Epithelial cell of esophagus (primary cell): ENCODE data around the gene NTNG1.

Experiments used
- DNase-seq: peaks from one replicate; pipeline ENCODE4 v3.0.0; 2010; ENCODE audit warnings: low read depth
- H3K4me3 ChIP-seq: 2 replicates; pipeline ENCODE4 v1.5.1; 2011; ENCODE audit warnings: mild to moderate bottlenecking, low read length, control low read depth
- CTCF ChIP-seq: IDR thresholded peaks from 2 replicates; pipeline ENCODE4 v1.5.1; 2011; ENCODE audit warnings: low read depth, mild to moderate bottlenecking, low read length, control low read depth, inconsistent platforms; ENCODE audit not compliant: insufficient read depth; ENCODE audit errors: missing control alignments

Gene NTNG1

GRCh38 chr1:107263291-107263915, 122.6 kb downstream of the NTNG1 start:
- H3K4me3 ChIP-seq, result no peak overlapping the region
- TF ChIP-seq CTCF, result no peak

DNA sequence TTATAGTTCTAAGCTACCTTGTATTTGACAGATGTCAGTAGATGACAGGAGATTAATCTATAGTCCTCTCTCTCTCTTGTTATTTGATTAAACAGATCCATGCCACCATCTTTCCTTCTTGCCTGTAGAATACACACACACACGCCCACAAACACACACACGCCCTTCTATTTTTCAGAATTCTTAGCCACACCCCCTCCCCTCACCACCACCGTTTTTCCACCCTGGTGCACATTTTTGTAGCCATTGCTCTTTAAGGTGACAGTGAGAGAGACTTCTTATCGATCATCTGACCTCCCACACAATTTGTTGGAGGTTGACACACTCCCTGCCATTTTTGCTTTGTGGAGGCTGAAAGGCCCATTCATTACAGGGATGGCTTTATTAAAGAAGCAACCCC, 123.2 kb downstream of the NTNG1 start:
- DNase-seq, result no peak
- H3K4me3 ChIP-seq, result no peak overlapping the region
- no peak for TF ChIP-seq CTCF

More at GRCh38 chr1:107263291-107263915, 122.6 kb downstream of the NTNG1 start:
- no peak for DNase-seq

DNA sequence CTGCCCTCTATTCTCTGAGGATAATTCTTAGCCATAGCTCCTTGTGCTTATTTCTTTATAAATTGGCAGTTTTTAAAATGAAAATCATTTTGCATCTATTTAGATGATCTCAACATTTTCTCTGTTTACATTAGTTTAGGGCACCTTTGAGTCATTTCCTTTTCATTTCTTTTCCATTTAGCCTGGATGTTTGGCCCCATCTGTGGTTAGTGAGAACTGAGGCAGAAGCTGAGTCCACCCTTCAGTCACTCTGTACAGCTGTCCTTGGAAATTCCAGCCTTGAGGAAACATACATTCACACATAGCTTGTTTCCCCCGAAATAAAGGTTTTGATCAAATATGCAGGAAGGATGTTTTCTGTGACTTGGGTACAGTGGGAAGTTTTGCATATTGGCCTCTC, 123.7 kb downstream of the NTNG1 start:
- no peak for TF ChIP-seq CTCF
- no peak overlapping the region for H3K4me3 ChIP-seq
- DNase-seq, result peak; percentile 56

DNA sequence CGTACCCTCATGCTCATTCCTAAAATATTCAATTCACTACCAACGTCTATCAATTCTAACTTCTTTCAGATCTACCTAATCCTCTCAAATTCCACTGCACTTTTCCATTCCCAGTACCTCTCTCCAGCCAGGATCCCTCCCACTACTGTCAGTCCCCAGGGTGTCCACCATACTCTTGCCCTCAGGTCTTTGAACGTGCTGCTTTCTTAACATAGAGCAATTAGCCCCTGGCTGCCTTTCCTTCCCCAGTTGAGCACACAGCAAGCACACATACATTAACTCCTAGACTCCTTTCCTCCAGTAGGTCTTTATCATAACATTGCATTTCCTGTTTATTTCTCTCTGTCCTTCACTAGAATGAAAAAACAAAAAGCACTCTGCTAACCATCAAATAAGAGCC, 126.7 kb downstream of the NTNG1 start:
- no peak overlapping the region for H3K4me3 ChIP-seq
- no peak for DNase-seq
- TF ChIP-seq CTCF, result no peak

DNA sequence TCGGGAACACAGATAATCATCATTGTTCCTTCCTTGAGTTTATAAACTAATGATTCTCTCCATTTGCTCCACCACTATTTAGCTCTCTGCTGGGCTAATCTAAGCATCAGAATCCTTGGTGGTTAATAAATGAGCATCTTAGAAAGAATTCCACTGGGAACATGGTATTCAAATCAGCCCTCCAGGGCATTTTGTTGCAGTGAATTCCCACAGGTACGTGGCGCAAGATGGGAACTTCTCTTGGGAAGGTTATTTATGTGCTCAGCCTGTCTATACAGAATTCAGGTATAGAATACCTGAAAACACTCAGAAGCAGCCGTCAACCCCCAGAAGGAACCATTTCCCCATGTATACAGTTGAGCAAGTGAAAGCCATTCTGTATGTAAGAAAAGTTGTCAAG, 131.5 kb downstream of the NTNG1 start:
- peak; percentile 59 for DNase-seq
- H3K4me3 ChIP-seq, result no peak overlapping the region
- no peak for TF ChIP-seq CTCF

GRCh38 chr1:107273515-107273914, 132.7 kb downstream of the NTNG1 start:
- DNase-seq, result peak; percentile 40
- no peak for TF ChIP-seq CTCF

DNA sequence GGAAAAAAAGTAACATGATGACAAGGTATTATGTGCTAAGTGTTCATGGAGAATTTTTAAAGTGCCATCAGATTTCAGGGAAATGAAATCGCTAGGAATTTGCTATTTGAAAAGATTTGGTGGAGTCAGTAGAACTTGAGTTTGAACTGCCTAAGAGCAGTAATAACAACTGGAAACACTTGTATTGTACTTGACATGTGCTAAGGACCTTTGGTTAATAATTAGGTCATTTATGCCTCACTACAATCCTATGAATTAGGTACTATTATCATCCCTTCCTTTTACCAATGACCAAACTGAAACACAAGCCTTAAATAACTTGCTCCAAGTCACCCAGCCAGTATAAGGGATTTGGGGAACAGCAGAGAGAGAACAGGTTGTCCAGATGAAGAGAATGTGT, 133.4 kb downstream of the NTNG1 start:
- no peak for TF ChIP-seq CTCF
- no peak overlapping the region for H3K4me3 ChIP-seq
- DNase-seq, result no peak

More at GRCh38 chr1:107273515-107273914, 132.7 kb downstream of the NTNG1 start:
- no peak overlapping the region for H3K4me3 ChIP-seq
